Tibial artery (tissue), 4 donors: ENCODE measurements around the gene GALNT14.

Experiments used
- DNase-seq, 2 donors: peaks; one replicate each; pipeline ENCODE4 v3.0.0-alpha.2; 2019
- H3K27ac ChIP-seq, 2 donors: fragments of 200-600 bp; sonication (generic) in 1 of 2; 1 replicate in 1 of 2; 2 replicates in 1 of 2; pipeline ENCODE4 v1.5.1; 2018 to 2019; ENCODE audit warnings: mild to moderate bottlenecking in 1 of 2
- H3K27me3 ChIP-seq, 2 donors: fragments of 200-600 bp; sonication (generic) in 1 of 2; one replicate each; pipeline versions ENCODE4 v1.5.1 to v1.6.0; 2016 to 2019
- H3K36me3 ChIP-seq, 3 donors: fragments of 200-600 bp; sonication (generic) in 2 of 3; one replicate each; pipeline ENCODE4 v1.5.1; 2016 to 2019; ENCODE audit warnings: mild to moderate bottlenecking in 2 of 3
- H3K4me1 ChIP-seq, 4 donors: fragments of 200-600 bp; sonication (generic) in 2 of 4; 1 replicate in 3 of 4; 2 replicates in 1 of 4; pipeline ENCODE4 v1.5.1; 2016 to 2019
- H3K4me3 ChIP-seq, 2 donors: fragments of 200-600 bp; sonication (generic) in 1 of 2; 1 replicate in 1 of 2; 2 replicates in 1 of 2; pipeline ENCODE4 v1.5.1; 2018 to 2019; ENCODE audit warnings: mild to moderate bottlenecking in 2 of 2
- H3K9me3 ChIP-seq, 3 donors: fragments of 200-600 bp; sonication (generic) in 1 of 3; one replicate each; pipeline ENCODE4 v1.5.1; 2016 to 2019
- intact Hi-C: fragments of 100-400 bp; cut with DNase I; formaldehyde crosslinking; loops from one replicate; pipeline ENCODE4 v1.15.0; 2023; ENCODE audit warnings: low total_unique reads
- TF ChIP-seq, protein P1 (sequence below), 2 experiments: fragments of 200-600 bp in 1 of 2; fragments of 450-650 bp in 1 of 2; IDR thresholded peaks; one replicate each; pipeline ENCODE4 v1.5.1; 2017 to 2019; ENCODE audit warnings: antibody characterized with exemption in 2 of 2, mild to moderate bottlenecking in 1 of 2, moderate library complexity in 1 of 2

GALNT14 gene

GRCh38 chr2:31002537-31003150 lies 135.6 kb downstream of the GALNT14 start:
- intact Hi-C loops: no loop called here
- H3K4me3 ChIP-seq: no peak overlapping the region
- DNase-seq: no peak
- peaks cover 0 to 4% of the 10 kb centered on the region in 2 donors for H3K27me3 ChIP-seq
- no peak overlapping the region for H3K27ac ChIP-seq
- TF ChIP-seq, protein P1, sequence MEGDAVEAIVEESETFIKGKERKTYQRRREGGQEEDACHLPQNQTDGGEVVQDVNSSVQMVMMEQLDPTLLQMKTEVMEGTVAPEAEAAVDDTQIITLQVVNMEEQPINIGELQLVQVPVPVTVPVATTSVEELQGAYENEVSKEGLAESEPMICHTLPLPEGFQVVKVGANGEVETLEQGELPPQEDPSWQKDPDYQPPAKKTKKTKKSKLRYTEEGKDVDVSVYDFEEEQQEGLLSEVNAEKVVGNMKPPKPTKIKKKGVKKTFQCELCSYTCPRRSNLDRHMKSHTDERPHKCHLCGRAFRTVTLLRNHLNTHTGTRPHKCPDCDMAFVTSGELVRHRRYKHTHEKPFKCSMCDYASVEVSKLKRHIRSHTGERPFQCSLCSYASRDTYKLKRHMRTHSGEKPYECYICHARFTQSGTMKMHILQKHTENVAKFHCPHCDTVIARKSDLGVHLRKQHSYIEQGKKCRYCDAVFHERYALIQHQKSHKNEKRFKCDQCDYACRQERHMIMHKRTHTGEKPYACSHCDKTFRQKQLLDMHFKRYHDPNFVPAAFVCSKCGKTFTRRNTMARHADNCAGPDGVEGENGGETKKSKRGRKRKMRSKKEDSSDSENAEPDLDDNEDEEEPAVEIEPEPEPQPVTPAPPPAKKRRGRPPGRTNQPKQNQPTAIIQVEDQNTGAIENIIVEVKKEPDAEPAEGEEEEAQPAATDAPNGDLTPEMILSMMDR (IDR thresholded peaks at IDR 0.05): no peak
- H3K4me1 ChIP-seq: no peaks in the 10 kb centered on the region
- no peaks in the 10 kb centered on the region for H3K9me3 ChIP-seq
- no peaks in the 10 kb centered on the region for H3K36me3 ChIP-seq

- TF ChIP-seq, protein P1 (IDR thresholded peaks at IDR 0.05): no peak
- intact Hi-C loops: no loop called here
Observed at GRCh38 chr2:31000970-31001369, 137.3 kb downstream of the GALNT14 start.

DNA sequence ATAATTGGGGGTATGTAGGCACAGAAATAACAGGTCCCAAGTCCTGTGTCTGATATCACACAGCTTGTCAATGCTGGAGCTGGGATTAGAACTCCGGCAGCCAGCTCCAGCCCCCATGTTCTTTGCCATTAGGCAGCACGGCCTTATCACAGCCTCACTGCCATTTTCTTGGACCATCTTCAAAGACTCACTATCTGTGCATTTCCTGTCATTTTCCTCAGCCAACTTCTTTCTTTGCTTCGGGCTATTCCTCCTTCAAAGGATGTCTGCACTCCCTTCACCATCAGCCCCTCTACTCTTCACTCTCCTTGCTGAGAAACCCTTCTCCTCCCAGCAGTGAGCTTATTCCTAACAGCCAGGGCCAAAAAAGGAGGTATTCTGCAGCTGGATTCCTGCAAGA lies 139.6 kb downstream of the GALNT14 start:
- no peak for DNase-seq
- H3K9me3 ChIP-seq: no peaks in the 10 kb centered on the region
- no peak overlapping the region for H3K4me3 ChIP-seq
- no peaks in the 10 kb centered on the region for H3K27me3 ChIP-seq
- intact Hi-C loops: no loop called here
- H3K27ac ChIP-seq: no peak overlapping the region
- no peaks in the 10 kb centered on the region for H3K36me3 ChIP-seq
- no peaks in the 10 kb centered on the region for H3K4me1 ChIP-seq
- TF ChIP-seq, protein P1 (IDR thresholded peaks at IDR 0.05): no peak

More at GRCh38 chr2:31000970-31001369, 137.3 kb downstream of the GALNT14 start:
- DNase-seq: no peak
- Histone ChIP-seq H3K4me3 (no peak overlapping the region), H3K27ac (no peak overlapping the region), H3K4me1 (no peaks in the 10 kb centered on the region), H3K36me3 (no peaks in the 10 kb centered on the region), H3K9me3 (no peaks in the 10 kb centered on the region), H3K27me3 (peaks cover 0 to 4% of the 10 kb centered on the region in 2 donors)

- no peaks in the 10 kb centered on the region for H3K36me3 ChIP-seq
- H3K27ac ChIP-seq: no peak overlapping the region
- intact Hi-C loops: no loop called here
- no peaks in the 10 kb centered on the region for H3K4me1 ChIP-seq
- no peaks in the 10 kb centered on the region for H3K27me3 ChIP-seq
- TF ChIP-seq, protein P1 (IDR thresholded peaks at IDR 0.05): no peak
- no peak for DNase-seq
- no peak overlapping the region for H3K4me3 ChIP-seq
- no peaks in the 10 kb centered on the region for H3K9me3 ChIP-seq
Observed at GRCh38 chr2:30997979-30998378, 140.3 kb downstream of the GALNT14 start.

DNA sequence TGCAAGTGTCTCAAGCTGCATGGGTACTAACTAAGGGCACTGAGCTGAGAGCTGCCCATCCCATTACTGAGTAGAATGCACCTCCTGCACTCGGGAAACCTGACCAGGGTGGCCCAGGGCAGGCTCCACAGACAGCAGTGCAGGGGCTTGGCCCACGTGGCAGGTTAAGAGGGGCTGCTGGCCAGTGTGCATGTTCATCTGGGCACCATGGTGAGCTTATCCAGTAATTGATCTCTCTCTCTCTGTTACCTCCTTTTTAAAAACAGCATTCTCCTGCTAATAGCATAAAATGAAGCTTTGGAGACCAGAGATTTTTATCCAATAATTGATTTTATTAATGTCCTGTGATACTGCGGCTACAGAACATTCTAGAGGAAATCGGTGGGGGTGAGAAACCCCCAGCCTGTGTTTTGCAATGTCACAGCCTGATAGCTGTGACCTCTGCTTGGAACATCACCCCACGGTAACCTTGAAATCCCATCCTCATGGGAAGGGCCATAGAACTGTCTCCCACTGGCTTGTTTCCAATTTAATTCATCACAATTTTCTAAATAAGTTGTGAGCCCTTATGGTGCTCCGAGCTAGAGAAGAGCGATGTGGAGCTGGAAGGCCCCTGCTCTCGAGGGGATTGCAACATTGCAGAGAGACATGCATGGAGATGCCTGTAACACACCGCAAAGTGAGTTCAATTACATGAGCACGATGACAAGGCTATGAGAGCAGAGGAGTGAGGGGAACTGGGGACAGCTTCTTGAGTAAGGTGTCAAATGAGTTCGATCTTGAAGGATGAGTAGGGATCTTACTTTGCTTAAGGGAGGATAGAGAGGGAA lies 143.8 kb downstream of the GALNT14 start:
- H3K4me1 ChIP-seq: no peaks in the 10 kb centered on the region
- H3K27ac ChIP-seq: no peak overlapping the region
- no peak for DNase-seq
- intact Hi-C loops: no loop called here
- H3K4me3 ChIP-seq: no peak overlapping the region
- H3K9me3 ChIP-seq: no peaks in the 10 kb centered on the region
- TF ChIP-seq, protein P1 (IDR thresholded peaks at IDR 0.05): no peak
- no peaks in the 10 kb centered on the region for H3K36me3 ChIP-seq
- no peaks in the 10 kb centered on the region for H3K27me3 ChIP-seq
